SK-N-SH (cell line): ENCODE data around the gene LRRC8D. TPM values are rescaled to one million over a fixed set of nuclear protein-coding genes. Genes with fewer than 3 reads are reported as not detected.

Experiments
- CTCF ChIA-PET: fragments of 300-600, 350-600 bp; formaldehyde crosslinking; extraction: SDS; loops from one replicate; lab custom pipeline; 2021; lab: Yijun Ruan, JAX
- POLR2A ChIA-PET: fragments of 350-600 bp; sonication (Branson Sonifier 250); formaldehyde crosslinking; extraction: SDS; loops from one replicate; lab custom pipeline; 2020; ENCODE audit warnings: antibody characterized with exemption, inconsistent platforms; lab: Yijun Ruan, JAX
- DNase-seq: peaks from one replicate; pipeline ENCODE4 v3.0.0; 2012
- H2AFZ ChIP-seq: fragments of 200-600 bp; sonication (generic); 2 replicates; pipeline ENCODE4 v1.8.1; 2016; ENCODE audit warnings: antibody characterized with exemption, mild to moderate bottlenecking, low read depth
- H3F3A ChIP-seq: fragments of 200-600 bp; sonication (generic); replicated peaks from 2 replicates; pipeline ENCODE3; 2016; ENCODE audit warnings: antibody characterized with exemption, mild to moderate bottlenecking; ENCODE audit not compliant: insufficient read depth
- H3K27ac ChIP-seq, 2 experiments: fragments of 200-500 bp in 1 of 2; fragments of 200-600 bp in 1 of 2; sonication (Bioruptor generic) in 1 of 2; sonication (generic), shearing (Covaris generic) in 1 of 2; 2 replicates each; pipeline versions ENCODE4 v1.5.1 to v1.6.1; 2014 to 2016; ENCODE audit warnings: low read depth in 2 of 2, inconsistent platforms in 1 of 2, low read length in 1 of 2, mild to moderate bottlenecking in 1 of 2, mixed read lengths in 1 of 2
- H3K27me3 ChIP-seq: fragments of 200-600 bp; sonication (generic), shearing (Covaris generic); 2 replicates; pipeline ENCODE4 v1.6.1; 2016; ENCODE audit warnings: mixed run types; ENCODE audit not compliant: insufficient read depth
- H3K36me3 ChIP-seq, 2 experiments: fragments of 200-500 bp in 1 of 2; fragments of 200-600 bp in 1 of 2; sonication (Bioruptor generic) in 1 of 2; sonication (generic) in 1 of 2; replicated peaks in 1 of 2; 2 replicates each; pipeline versions ENCODE3 to v1.5.1; 2014 to 2016; ENCODE audit warnings: low read length in 1 of 2, mild to moderate bottlenecking in 1 of 2; ENCODE audit not compliant: insufficient read depth in 2 of 2, control insufficient read depth in 1 of 2
- H3K4me1 ChIP-seq, 2 experiments: fragments of 200-500 bp in 1 of 2; fragments of 200-600 bp in 1 of 2; sonication (Bioruptor generic) in 1 of 2; sonication (generic), shearing (Covaris generic) in 1 of 2; 2 replicates each; pipeline versions ENCODE4 v1.5.1 to v1.6.1; 2014 to 2016; ENCODE audit warnings: low read depth in 1 of 2, low read length in 1 of 2, mixed run types in 1 of 2; ENCODE audit not compliant: insufficient read depth in 2 of 2, control insufficient read depth in 1 of 2
- H3K4me2 ChIP-seq: fragments of 200-600 bp; sonication (generic), shearing (Covaris generic); 2 replicates; pipeline ENCODE4 v1.6.1; 2017; ENCODE audit warnings: mixed run types
- H3K4me3 ChIP-seq, 2 experiments: fragments of 200-500 bp in 1 of 2; fragments of 200-600 bp in 1 of 2; sonication (Bioruptor generic) in 1 of 2; sonication (generic), shearing (Covaris generic) in 1 of 2; 2 replicates each; pipeline versions ENCODE4 v1.5.1 to v1.8.1; 2014 to 2016; ENCODE audit warnings: low read depth in 2 of 2, inconsistent platforms in 1 of 2, low read length in 1 of 2, mild to moderate bottlenecking in 1 of 2, mixed read lengths in 1 of 2, moderate library complexity in 1 of 2
- H3K79me2 ChIP-seq: fragments of 200-600 bp; sonication (generic); 2 replicates; pipeline ENCODE4 v1.8.1; 2017; ENCODE audit warnings: mild to moderate bottlenecking; ENCODE audit not compliant: insufficient read depth
- H3K9ac ChIP-seq: fragments of 200-600 bp; sonication (generic); 2 replicates; pipeline ENCODE4 v1.6.1; 2017; ENCODE audit warnings: mixed run types
- H3K9me2 ChIP-seq: fragments of 200-600 bp; sonication (generic); 2 replicates; pipeline ENCODE4 v1.6.1; 2017; ENCODE audit warnings: mixed run types
- H3K9me3 ChIP-seq: fragments of 200-600 bp; sonication (generic); 2 replicates; pipeline ENCODE4 v1.6.1; 2017; ENCODE audit warnings: mixed run types, mild to moderate bottlenecking, moderate library complexity
- H4K20me1 ChIP-seq: fragments of 200-600 bp; sonication (generic); 2 replicates; pipeline ENCODE4 v1.6.1; 2017; ENCODE audit warnings: mild to moderate bottlenecking, mixed run types; ENCODE audit not compliant: insufficient read depth
- ELF1 ChIP-seq: IDR thresholded peaks from 2 replicates; pipeline ENCODE4 v1.4.0; 2012
- EP300 ChIP-seq, 2 experiments: IDR thresholded peaks; 2 replicates each; pipeline versions ENCODE4 v1.4.0 to v1.6.1; 2012; ENCODE audit warnings: borderline replicate concordance in 1 of 2, low read depth in 1 of 2, low read length in 1 of 2
- FOSL2 ChIP-seq: IDR thresholded peaks from 2 replicates; pipeline ENCODE4 v1.4.0; 2012; ENCODE audit warnings: low read depth, mild to moderate bottlenecking, moderate library complexity, borderline replicate concordance
- FOXJ3 ChIP-seq: sonication (generic); formaldehyde crosslinking; IDR thresholded peaks from 2 replicates; pipeline ENCODE4 v1.5.1; 2020; ENCODE audit warnings: mild to moderate bottlenecking, missing genetic modification reagents
- JUND ChIP-seq: IDR thresholded peaks from 2 replicates; pipeline ENCODE4 v1.4.0; 2012
- MEF2A ChIP-seq: IDR thresholded peaks from 2 replicates; pipeline ENCODE4 v1.4.0; 2012; ENCODE audit warnings: low read depth, borderline replicate concordance
- MXI1 ChIP-seq: IDR thresholded peaks from 2 replicates; pipeline ENCODE4 v1.6.1; 2012; ENCODE audit warnings: mild to moderate bottlenecking, low read depth, low read length, improper control_type of control experiment
- NRF1 ChIP-seq: IDR thresholded peaks from 2 replicates; pipeline ENCODE4 v1.6.1; 2012; ENCODE audit warnings: low read depth, mild to moderate bottlenecking, low read length
- RCOR1 ChIP-seq: fragments of 150-350 bp; IDR thresholded peaks from 2 replicates; pipeline ENCODE4 v1.6.1; 2017; ENCODE audit warnings: antibody characterized with exemption, low read length
- RFX5 ChIP-seq: IDR thresholded peaks from 2 replicates; pipeline ENCODE4 v1.6.1; 2012; ENCODE audit warnings: mild to moderate bottlenecking, improper control_type of control experiment, low read length
- SIN3A ChIP-seq: IDR thresholded peaks from 2 replicates; pipeline ENCODE4 v1.6.1; 2012; ENCODE audit warnings: low read depth, mild to moderate bottlenecking, low read length, moderate library complexity, borderline replicate concordance
- YY1 ChIP-seq: IDR thresholded peaks from 2 replicates; pipeline ENCODE4 v1.4.0; 2012; ENCODE audit warnings: low read depth, mild to moderate bottlenecking
- WGBS: methylation state at CpG from one replicate; pipeline ENCODE4 v1.1.6; 2017; ENCODE audit warnings: low lambda C conversion rate; 5-methylcytosine and 5-hydroxymethylcytosine counted together
- polyA plus RNA-seq, 3 experiments: library from polyadenylated mRNA; depleted of rRNA; stranded (reverse); fragments of >200 nt; gene quantifications; 2 replicates each; pipeline ENCODE4 v1.2.3, GENCODE V29; 2012
- TF ChIP-seq, protein P1 (sequence below): IDR thresholded peaks from 2 replicates; pipeline ENCODE4 v1.4.0; 2012; ENCODE audit warnings: low read depth
- TF ChIP-seq, protein P2 (sequence below): IDR thresholded peaks from 2 replicates; pipeline ENCODE4; 2012
- TF ChIP-seq, protein P3 (sequence below): fragments of 150-350 bp; IDR thresholded peaks from 2 replicates; pipeline ENCODE4 v1.6.1; 2016; ENCODE audit warnings: mild to moderate bottlenecking, low read depth, low read length

Gene LRRC8D
- polyA plus RNA-seq, 1 of the 3 experiments (the other 2 are of a cell fraction): 15.0 TPM

DNA sequence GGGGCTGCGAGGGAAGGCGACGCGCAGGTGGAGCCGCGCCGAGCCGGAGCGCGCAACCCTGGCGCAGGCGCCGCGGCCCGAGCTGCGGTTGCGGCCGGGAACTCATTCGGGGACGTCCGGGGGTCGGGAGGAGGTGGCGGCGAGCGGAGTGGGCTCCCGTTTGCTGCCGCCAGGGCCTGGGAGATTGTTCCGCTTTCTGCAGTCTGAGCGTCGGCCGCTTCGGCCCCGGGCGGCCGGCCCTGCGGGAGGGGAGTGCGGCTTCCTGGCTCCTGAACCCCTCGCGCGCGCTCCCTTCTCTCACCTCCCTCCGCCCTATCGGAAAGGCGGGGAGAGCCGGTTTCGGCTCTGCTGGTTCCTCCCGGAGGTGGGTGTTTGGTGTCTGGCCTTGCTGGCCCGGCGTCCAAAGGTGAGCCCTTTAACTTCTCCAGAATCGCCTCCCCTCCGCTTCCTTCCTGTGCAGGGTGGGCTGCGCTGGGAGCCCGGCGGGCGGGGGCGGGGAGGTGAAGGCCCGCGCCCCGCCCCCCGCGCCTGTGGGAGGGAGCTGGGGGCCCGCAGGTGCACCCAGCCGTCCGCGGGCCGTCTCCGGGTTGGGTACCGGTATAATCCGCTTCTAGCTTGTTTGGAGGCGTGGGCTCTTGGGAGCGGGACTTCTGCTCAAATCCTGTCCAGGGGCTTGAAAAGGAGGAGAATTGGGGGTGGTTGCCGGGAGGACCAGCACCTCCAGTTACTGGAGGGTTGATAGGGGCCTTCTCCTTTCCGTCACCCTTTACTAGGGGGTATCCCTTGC lies 683 bp downstream of the LRRC8D start:
- Histone ChIP-seq H3K9me3 (no peaks in the 10 kb centered on the region), H2AFZ (peak overlapping the region; percentile 89), H3K4me3 (peak overlapping the region; percentile 77 to 94), H3K36me3 (peaks cover 0 to 4% of the 10 kb centered on the region in 2 experiments), H3K27ac (peak overlapping the region; percentile 19 to 74; a peak in 3 of 4 replicates), H3F3A (no peaks in the 10 kb centered on the region), H3K9ac (peak overlapping the region; percentile 73), H3K4me1 (peaks cover 4 to 15% of the 10 kb centered on the region in 2 experiments; a peak in 3 of 4 replicates), H3K4me2 (peak overlapping the region; percentile 91), H3K27me3 (no peaks in the 10 kb centered on the region), H4K20me1 (no peaks in the 10 kb centered on the region), H3K9me2 (no peaks in the 10 kb centered on the region), H3K79me2 (no peaks in the 10 kb centered on the region)
- 0 out of 2 replicates have a peak, but pooled peaks have one; percentile 14 for TF ChIP-seq ELF1
- TF ChIP-seq NRF1: peak; percentile 47
- TF ChIP-seq FOXJ3 (CRISPR knock-in tag): no peak
- TF ChIP-seq EP300 (IDR thresholded peaks at IDR 0.05; ENCODE audit: borderline replicate concordance in 1 of 2, low read depth in 1 of 2, low read length in 1 of 2): no peak
- TF ChIP-seq SIN3A: no peak
- no peak for TF ChIP-seq MXI1
- TF ChIP-seq RCOR1: no peak
- no peak for TF ChIP-seq RFX5
- no peak for TF ChIP-seq YY1
- TF ChIP-seq, protein P1, sequence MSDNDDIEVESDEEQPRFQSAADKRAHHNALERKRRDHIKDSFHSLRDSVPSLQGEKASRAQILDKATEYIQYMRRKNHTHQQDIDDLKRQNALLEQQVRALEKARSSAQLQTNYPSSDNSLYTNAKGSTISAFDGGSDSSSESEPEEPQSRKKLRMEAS: no peak
- no peak for TF ChIP-seq JUND
- TF ChIP-seq FOSL2: no peak
- TF ChIP-seq MEF2A: no peak
- TF ChIP-seq, protein P2, sequence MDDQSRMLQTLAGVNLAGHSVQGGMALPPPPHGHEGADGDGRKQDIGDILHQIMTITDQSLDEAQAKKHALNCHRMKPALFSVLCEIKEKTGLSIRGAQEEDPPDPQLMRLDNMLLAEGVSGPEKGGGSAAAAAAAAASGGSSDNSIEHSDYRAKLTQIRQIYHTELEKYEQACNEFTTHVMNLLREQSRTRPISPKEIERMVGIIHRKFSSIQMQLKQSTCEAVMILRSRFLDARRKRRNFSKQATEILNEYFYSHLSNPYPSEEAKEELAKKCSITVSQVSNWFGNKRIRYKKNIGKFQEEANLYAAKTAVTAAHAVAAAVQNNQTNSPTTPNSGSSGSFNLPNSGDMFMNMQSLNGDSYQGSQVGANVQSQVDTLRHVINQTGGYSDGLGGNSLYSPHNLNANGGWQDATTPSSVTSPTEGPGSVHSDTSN: no peak
- TF ChIP-seq, protein P3, sequence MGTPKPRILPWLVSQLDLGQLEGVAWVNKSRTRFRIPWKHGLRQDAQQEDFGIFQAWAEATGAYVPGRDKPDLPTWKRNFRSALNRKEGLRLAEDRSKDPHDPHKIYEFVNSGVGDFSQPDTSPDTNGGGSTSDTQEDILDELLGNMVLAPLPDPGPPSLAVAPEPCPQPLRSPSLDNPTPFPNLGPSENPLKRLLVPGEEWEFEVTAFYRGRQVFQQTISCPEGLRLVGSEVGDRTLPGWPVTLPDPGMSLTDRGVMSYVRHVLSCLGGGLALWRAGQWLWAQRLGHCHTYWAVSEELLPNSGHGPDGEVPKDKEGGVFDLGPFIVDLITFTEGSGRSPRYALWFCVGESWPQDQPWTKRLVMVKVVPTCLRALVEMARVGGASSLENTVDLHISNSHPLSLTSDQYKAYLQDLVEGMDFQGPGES: no peak
- ChIA-PET POLR2A (interaction anchor here (0.5 to 2.0 kb wide), 6 partner anchors 14 to 181 kb away, joined by 3 to 5 read pairs (median 4); no protein-coding TSS in a partner anchor), CTCF (interaction anchor here (0.7 to 5.2 kb wide), 14 partner anchors 9 to 338 kb away, joined by 3 to 24 read pairs (median 4); no protein-coding TSS in a partner anchor)
- 1% methylated on average over 14 of the region's 73 CpGs for WGBS
- DNase-seq: peak; percentile 85
